Natural killer cell treated with Interleukin-12 subunit alpha and Interleukin-12 subunit beta and Interleukin-15 and Interleukin-18, amount 100 ng/mL, for 72 hours (primary cell): ENCODE results near the gene ATRNL1. TPM values are rescaled to one million over a fixed set of nuclear protein-coding genes. Genes with fewer than 3 reads are reported as not detected.

Source experiments
- ATAC-seq, 2 donors: fragments of 150-1000 bp; cut with Tn5 transposase in 1 of 2; sonication (Bioruptor Pico), chemical (Tn5 transposase) in 1 of 2; 2 replicates each; pipeline ENCODE4 v1.10.0; 2021
- DNase-seq: peaks from one replicate; pipeline ENCODE4 v3.0.0; 2022; ENCODE audit warnings: low spot score
- H3K27ac Mint-ChIP-seq, 2 donors: 1 replicate in 1 of 2; 2 replicates in 1 of 2; pipeline ENCODE4 v1.8.0; 2022; ENCODE audit warnings: mixed read lengths in 2 of 2, mild to moderate bottlenecking in 1 of 2, moderate library complexity in 1 of 2
- H3K27me3 Mint-ChIP-seq, 2 donors: 1 replicate in 1 of 2; 2 replicates in 1 of 2; pipeline ENCODE4 v1.8.0; 2022; ENCODE audit warnings: mixed read lengths in 2 of 2
- H3K36me3 Mint-ChIP-seq: one replicate; pipeline ENCODE4 v1.8.0; 2022; ENCODE audit warnings: mixed read lengths
- H3K4me1 Mint-ChIP-seq, 2 donors: 1 replicate in 1 of 2; 2 replicates in 1 of 2; pipeline ENCODE4 v1.8.0; 2022; ENCODE audit warnings: low read depth in 2 of 2, mixed read lengths in 2 of 2, mild to moderate bottlenecking in 1 of 2
- H3K4me3 Mint-ChIP-seq: one replicate; pipeline ENCODE4 v1.8.0; 2022; ENCODE audit warnings: mixed read lengths
- H3K9me3 Mint-ChIP-seq: 2 replicates; pipeline ENCODE4 v1.8.0; 2022; ENCODE audit warnings: mixed read lengths
- total RNA-seq, 2 donors: library from RNA; stranded (reverse); gene quantifications; one replicate each; pipeline ENCODE4 v1.2.3, GENCODE V29; 2022

The ATRNL1 gene
- total RNA-seq, 2 donors from 2014 or later, result not detected

GRCh38 chr10:115762029-115762428 lies 668.9 kb downstream of the ATRNL1 start:
- Mint-ChIP-seq H3K4me1 (no peaks in the 10 kb centered on the region), H3K4me3 (no peak overlapping the region), H3K27ac (no peak overlapping the region), H3K9me3 (peaks cover 9% of the 10 kb centered on the region), H3K27me3 (no peaks in the 10 kb centered on the region), H3K36me3 (peaks cover 1% of the 10 kb centered on the region)
- DNase-seq (no peak), ATAC-seq (no peak)

GRCh38 chr10:115771755-115772154 lies 678.6 kb downstream of the ATRNL1 start:
- H3K4me1 Mint-ChIP-seq, result no peaks in the 10 kb centered on the region
- no peak for ATAC-seq
- H3K27me3 Mint-ChIP-seq, result no peaks in the 10 kb centered on the region

GRCh38 chr10:115772606-115773005 lies 679.4 kb downstream of the ATRNL1 start:
- Mint-ChIP-seq H3K4me1 (no peaks in the 10 kb centered on the region), H3K36me3 (no peaks in the 10 kb centered on the region), H3K9me3 (peaks cover 3% of the 10 kb centered on the region), H3K27ac (no peak overlapping the region), H3K27me3 (no peaks in the 10 kb centered on the region), H3K4me3 (no peak overlapping the region)
- DNase-seq (no peak), ATAC-seq (no peak)

More at GRCh38 chr10:115771755-115772154, 678.6 kb downstream of the ATRNL1 start:
- H3K4me3 Mint-ChIP-seq, result no peak overlapping the region
- no peaks in the 10 kb centered on the region for H3K36me3 Mint-ChIP-seq
- DNase-seq, result no peak
- peaks cover 3% of the 10 kb centered on the region for H3K9me3 Mint-ChIP-seq
- no peak overlapping the region for H3K27ac Mint-ChIP-seq

GRCh38 chr10:115773832-115774231 lies 680.7 kb downstream of the ATRNL1 start:
- Mint-ChIP-seq H3K9me3 (peaks cover 7% of the 10 kb centered on the region), H3K27ac (no peak overlapping the region), H3K36me3 (no peaks in the 10 kb centered on the region), H3K4me3 (no peak overlapping the region), H3K27me3 (no peaks in the 10 kb centered on the region), H3K4me1 (no peaks in the 10 kb centered on the region)
- ATAC-seq (no peak), DNase-seq (no peak)

- DNase-seq (no peak), ATAC-seq (no peak)
- Mint-ChIP-seq H3K27me3 (no peaks in the 10 kb centered on the region), H3K4me3 (no peak overlapping the region), H3K27ac (no peak overlapping the region), H3K36me3 (no peaks in the 10 kb centered on the region), H3K4me1 (no peaks in the 10 kb centered on the region), H3K9me3 (peaks cover 7% of the 10 kb centered on the region)
These were observed 681.6 kb downstream of the ATRNL1 start for GRCh38 chr10:115774721-115775120.

GRCh38 chr10:115777646-115778045 lies 684.5 kb downstream of the ATRNL1 start:
- Mint-ChIP-seq H3K9me3 (peaks cover 7% of the 10 kb centered on the region), H3K36me3 (no peaks in the 10 kb centered on the region), H3K4me3 (no peak overlapping the region), H3K27me3 (no peaks in the 10 kb centered on the region), H3K27ac (no peak overlapping the region), H3K4me1 (no peaks in the 10 kb centered on the region)
- no peak for DNase-seq
- no peak for ATAC-seq

- Mint-ChIP-seq H3K36me3 (no peaks in the 10 kb centered on the region), H3K4me1 (no peaks in the 10 kb centered on the region), H3K27ac (no peak overlapping the region), H3K27me3 (no peaks in the 10 kb centered on the region), H3K9me3 (peaks cover 7% of the 10 kb centered on the region), H3K4me3 (no peak overlapping the region)
- DNase-seq (no peak), ATAC-seq (no peak)
These were observed 697.1 kb downstream of the ATRNL1 start for GRCh38 chr10:115790220-115790619.

GRCh38 chr10:115795964-115796363 lies 702.8 kb downstream of the ATRNL1 start:
- peaks cover 3% of the 10 kb centered on the region for H3K9me3 Mint-ChIP-seq
- ATAC-seq (no peak), DNase-seq (no peak)
- no peaks in the 10 kb centered on the region for H3K4me1 Mint-ChIP-seq
- no peaks in the 10 kb centered on the region for H3K27me3 Mint-ChIP-seq
- no peaks in the 10 kb centered on the region for H3K36me3 Mint-ChIP-seq
- H3K27ac Mint-ChIP-seq, result no peak overlapping the region
- no peak overlapping the region for H3K4me3 Mint-ChIP-seq

GRCh38 chr10:115801457-115801856 lies 708.3 kb downstream of the ATRNL1 start:
- DNase-seq (no peak), ATAC-seq (no peak)
- H3K27ac Mint-ChIP-seq, result no peak overlapping the region
- no peak overlapping the region for H3K4me3 Mint-ChIP-seq
- no peaks in the 10 kb centered on the region for H3K4me1 Mint-ChIP-seq
- peaks cover 0 to 2% of the 10 kb centered on the region in 2 donors for H3K27me3 Mint-ChIP-seq
- H3K36me3 Mint-ChIP-seq, result no peaks in the 10 kb centered on the region
- H3K9me3 Mint-ChIP-seq, result peaks cover 3% of the 10 kb centered on the region

GRCh38 chr10:115801992-115802391 lies 708.8 kb downstream of the ATRNL1 start:
- Mint-ChIP-seq H3K27me3 (peaks cover 0 to 2% of the 10 kb centered on the region in 2 donors), H3K4me1 (no peaks in the 10 kb centered on the region), H3K27ac (no peak overlapping the region), H3K36me3 (no peaks in the 10 kb centered on the region), H3K4me3 (no peak overlapping the region), H3K9me3 (peaks cover 3% of the 10 kb centered on the region)
- ATAC-seq, result no peak
- DNase-seq, result no peak

- DNase-seq (no peak), ATAC-seq (no peak)
- H3K4me3 Mint-ChIP-seq, result no peak overlapping the region
- H3K4me1 Mint-ChIP-seq, result no peaks in the 10 kb centered on the region
- peaks cover 0 to 2% of the 10 kb centered on the region in 2 donors for H3K27me3 Mint-ChIP-seq
- peaks cover 3% of the 10 kb centered on the region for H3K9me3 Mint-ChIP-seq
- H3K36me3 Mint-ChIP-seq, result no peaks in the 10 kb centered on the region
- no peak overlapping the region for H3K27ac Mint-ChIP-seq
These were observed 709.7 kb downstream of the ATRNL1 start for GRCh38 chr10:115802911-115803310.

GRCh38 chr10:115814542-115814941 lies 721.4 kb downstream of the ATRNL1 start:
- Mint-ChIP-seq H3K4me1 (no peaks in the 10 kb centered on the region), H3K4me3 (no peak overlapping the region), H3K9me3 (peaks cover 7% of the 10 kb centered on the region), H3K27ac (no peak overlapping the region), H3K27me3 (no peaks in the 10 kb centered on the region), H3K36me3 (no peaks in the 10 kb centered on the region)
- ATAC-seq (no peak), DNase-seq (no peak)

GRCh38 chr10:115818012-115818411 lies 724.8 kb downstream of the ATRNL1 start:
- Mint-ChIP-seq H3K27me3 (no peaks in the 10 kb centered on the region), H3K36me3 (peaks cover 8% of the 10 kb centered on the region), H3K4me1 (no peaks in the 10 kb centered on the region), H3K27ac (no peak overlapping the region), H3K4me3 (no peak overlapping the region), H3K9me3 (peaks cover 23% of the 10 kb centered on the region)
- no peak for DNase-seq
- no peak for ATAC-seq

GRCh38 chr10:115826396-115826795 lies 733.2 kb downstream of the ATRNL1 start:
- H3K4me3 Mint-ChIP-seq, result no peak overlapping the region
- H3K27ac Mint-ChIP-seq, result no peak overlapping the region
- peaks cover 24% of the 10 kb centered on the region for H3K9me3 Mint-ChIP-seq
- ATAC-seq (no peak), DNase-seq (no peak)
- no peaks in the 10 kb centered on the region for H3K27me3 Mint-ChIP-seq
- no peaks in the 10 kb centered on the region for H3K4me1 Mint-ChIP-seq
- H3K36me3 Mint-ChIP-seq, result peaks cover 8% of the 10 kb centered on the region

GRCh38 chr10:115827231-115828009 lies 734.3 kb downstream of the ATRNL1 start:
- no peak for DNase-seq
- no peak overlapping the region for H3K4me3 Mint-ChIP-seq
- H3K27me3 Mint-ChIP-seq, result no peaks in the 10 kb centered on the region
- ATAC-seq, result no peak
- no peak overlapping the region for H3K27ac Mint-ChIP-seq
- H3K4me1 Mint-ChIP-seq, result no peaks in the 10 kb centered on the region
- no peaks in the 10 kb centered on the region for H3K36me3 Mint-ChIP-seq
- peaks cover 15% of the 10 kb centered on the region for H3K9me3 Mint-ChIP-seq
